ENCODE results near the gene CCDC91.
"Not testable (repeated sequence)": the region's sequence is repeated elsewhere in the genome, so short reads cannot be mapped to it uniquely, and the experiment has no call there.

CCDC91 gene

DNA sequence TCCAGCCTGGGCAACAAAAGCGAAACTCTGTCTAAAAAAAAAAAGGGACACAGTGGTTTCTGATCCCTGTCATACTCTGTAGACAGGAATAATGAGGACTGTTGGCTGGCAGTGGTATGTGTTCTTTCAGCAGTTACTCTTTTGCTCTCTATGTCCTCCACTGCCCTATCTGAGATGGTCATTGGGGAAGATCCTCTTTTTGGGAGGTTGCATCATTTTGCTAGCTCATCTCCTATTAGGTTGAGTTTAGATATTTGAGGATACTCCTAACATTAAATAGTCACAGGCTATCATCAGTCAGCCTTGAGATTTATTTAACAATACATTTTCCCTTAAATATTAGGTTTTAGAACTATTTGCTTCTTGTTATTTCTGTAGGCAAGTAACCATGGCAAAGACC lies 5.9 kb upstream of the CCDC91 start:
- no peak for DNase-seq (ENCODE audit: low read depth)

GRCh38 chr12:28186500-28186899 lies 3.8 kb upstream of the CCDC91 start:
- no peak for DNase-seq (ENCODE audit: low read depth)

- DNase-seq (ENCODE audit: low read depth) = no peak
These were observed 404 bp upstream of the CCDC91 start for GRCh38 chr12:28189784-28190320.

- no peak for DNase-seq (ENCODE audit: low read depth)
These were observed 1.1 kb downstream of the CCDC91 start for GRCh38 chr12:28191051-28192048.

DNA sequence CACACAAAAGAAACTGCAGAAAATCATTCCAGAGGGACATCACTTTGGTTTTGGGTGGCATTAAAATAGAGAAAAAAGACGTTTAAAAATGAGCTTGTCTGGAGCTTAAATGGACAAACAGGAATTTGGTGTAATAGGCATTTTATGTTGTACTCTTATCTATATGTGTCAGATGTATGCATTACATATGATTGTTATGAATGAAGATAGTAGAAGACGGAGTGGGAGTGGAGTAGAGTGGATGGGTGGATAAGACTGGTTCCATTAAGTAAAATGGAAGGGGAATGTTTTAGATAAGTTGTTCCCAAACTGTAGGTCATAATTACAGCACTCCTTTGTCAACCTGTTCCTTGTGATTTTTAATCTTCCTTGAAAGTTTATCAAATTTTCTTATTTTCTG lies 1.9 kb downstream of the CCDC91 start:
- no peak for DNase-seq (ENCODE audit: low read depth)

GRCh38 chr12:28194621-28195020 lies 4.4 kb downstream of the CCDC91 start:
- not testable (repeated sequence) for DNase-seq (ENCODE audit: low read depth)

GRCh38 chr12:28201136-28201535 lies 10.9 kb downstream of the CCDC91 start:
- DNase-seq (ENCODE audit: low read depth) = not testable (repeated sequence)

DNA sequence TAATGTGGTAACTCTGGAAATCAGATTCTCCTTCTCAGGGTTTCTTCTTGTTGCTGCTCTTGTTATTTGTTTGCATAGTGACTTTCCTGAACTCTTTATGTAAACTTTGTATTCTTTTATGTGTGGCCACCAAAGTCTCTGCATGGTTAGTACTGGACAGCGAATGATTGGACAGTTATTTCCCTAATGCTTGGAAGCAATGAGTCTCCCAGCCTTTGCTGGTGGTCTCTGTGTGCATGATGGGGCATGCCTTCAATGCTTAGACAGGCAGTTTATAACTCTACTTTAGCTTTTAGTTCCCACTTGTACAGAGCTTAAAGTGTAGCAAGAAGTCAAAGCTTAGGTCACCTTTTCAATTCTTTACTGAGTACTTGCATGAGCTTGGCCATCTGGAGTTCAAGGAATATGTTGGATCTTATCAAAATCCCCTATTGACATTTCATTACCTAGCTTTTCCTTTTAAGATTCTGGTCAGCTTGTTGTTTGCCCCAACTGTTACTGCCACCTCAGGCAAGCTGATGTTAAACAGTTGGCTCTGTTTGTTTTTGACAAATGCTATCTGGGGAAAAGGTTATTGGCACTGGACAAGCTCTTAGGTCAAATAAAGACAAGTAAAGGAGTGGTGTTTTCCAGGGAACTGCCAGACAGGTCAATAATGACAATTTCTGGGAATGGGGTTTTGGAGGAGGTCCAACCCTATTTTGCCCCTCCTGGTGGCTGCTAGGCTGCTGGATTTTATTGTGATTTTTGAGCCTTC lies 12.3 kb downstream of the CCDC91 start:
- DNase-seq (ENCODE audit: low read depth) = no peak

DNA sequence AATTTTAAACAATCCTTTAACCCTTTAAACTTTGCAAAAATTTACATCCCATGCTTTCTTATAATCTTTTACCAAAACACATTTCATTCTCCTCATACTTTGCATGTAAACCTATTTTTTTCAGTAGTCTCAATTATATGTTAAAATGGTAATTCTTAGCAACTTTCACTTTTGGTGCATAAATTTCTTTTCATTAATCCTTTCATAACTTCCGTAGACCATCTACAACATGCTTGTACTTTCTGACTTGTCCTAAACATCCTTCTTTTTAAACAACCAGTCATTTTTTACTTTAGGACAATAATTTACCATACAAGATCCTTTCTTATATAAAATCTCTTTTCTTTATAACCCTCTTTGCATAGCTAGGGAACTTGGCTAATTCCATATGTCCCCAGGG lies 19.5 kb downstream of the CCDC91 start:
- no peak for DNase-seq (ENCODE audit: low read depth)

DNA sequence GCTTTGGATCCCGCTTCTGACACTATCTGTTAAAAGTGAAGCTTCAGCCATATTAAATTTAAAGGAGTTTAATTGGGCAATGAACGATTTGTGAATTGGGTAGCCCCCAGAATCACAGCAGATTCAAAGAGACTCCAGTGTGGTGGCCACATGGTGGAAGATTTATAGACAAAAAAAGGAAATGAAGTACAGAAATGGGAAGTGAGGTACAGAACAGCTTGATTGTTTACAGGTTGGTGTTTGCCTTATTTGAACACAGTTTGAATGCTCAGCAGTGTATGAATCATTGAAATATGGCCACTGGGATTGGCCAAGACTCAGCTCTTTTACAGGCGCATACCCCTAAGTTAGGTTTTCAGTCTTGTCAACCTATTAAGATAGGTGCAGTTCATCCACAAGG lies 21.9 kb downstream of the CCDC91 start:
- no peak for DNase-seq (ENCODE audit: low read depth)

- no peak for DNase-seq (ENCODE audit: low read depth)
These were observed 24.8 kb downstream of the CCDC91 start for GRCh38 chr12:28215021-28215420.

- DNase-seq (ENCODE audit: low read depth) = no peak
These were observed 25.8 kb downstream of the CCDC91 start for GRCh38 chr12:28216016-28216415.

- no peak for DNase-seq (ENCODE audit: low read depth)
These were observed 27.5 kb downstream of the CCDC91 start for GRCh38 chr12:28217805-28218204.

GRCh38 chr12:28218875-28219274 lies 28.6 kb downstream of the CCDC91 start:
- no peak for DNase-seq (ENCODE audit: low read depth)

DNA sequence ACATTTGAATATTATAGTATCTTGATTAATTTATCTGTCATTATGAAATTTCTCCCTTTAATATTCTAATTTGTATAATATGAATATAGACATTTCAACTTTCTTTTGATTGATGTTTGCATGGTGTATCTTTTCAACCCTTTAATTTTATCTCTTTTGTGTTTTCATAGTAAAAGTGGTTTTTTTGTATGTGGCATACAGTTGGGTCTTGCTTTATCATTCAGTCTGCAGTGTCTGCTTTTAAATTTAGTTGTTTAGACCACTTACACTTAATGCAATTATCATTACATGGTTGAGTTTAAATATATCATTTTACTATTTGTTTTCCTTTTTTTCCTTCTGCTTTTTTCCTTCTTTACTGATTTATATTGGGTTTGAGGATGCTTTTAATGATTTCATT lies 29.6 kb downstream of the CCDC91 start:
- DNase-seq (ENCODE audit: low read depth) = no peak

- DNase-seq (ENCODE audit: low read depth) = peak; percentile 32
These were observed 31.9 kb downstream of the CCDC91 start for GRCh38 chr12:28222081-28222700.

DNA sequence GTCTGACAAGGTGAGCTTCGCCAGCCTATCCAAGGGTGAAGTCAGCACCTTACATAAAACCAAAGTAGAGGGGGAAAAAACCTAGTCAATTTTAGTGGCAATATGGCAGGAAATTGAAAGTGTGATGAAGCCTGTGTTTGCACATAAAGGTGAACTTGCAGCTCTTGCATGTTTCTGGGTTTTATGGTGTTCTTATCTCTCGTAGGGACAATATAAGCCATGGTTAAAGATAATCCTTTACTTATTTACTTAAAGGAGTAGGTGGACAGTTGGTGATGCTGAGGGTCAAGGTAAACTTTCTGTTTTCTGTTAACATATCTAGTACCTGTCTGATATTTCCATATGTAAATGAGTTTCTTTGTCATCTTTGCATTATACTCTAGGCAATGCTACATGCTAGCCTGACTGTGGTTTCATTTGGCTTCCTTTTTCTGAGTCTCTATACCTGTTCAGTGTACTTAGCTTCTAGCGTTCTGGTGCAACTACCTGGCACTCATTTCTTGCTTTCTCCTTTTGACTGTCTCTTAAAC lies 32.8 kb downstream of the CCDC91 start:
- DNase-seq (ENCODE audit: low read depth) = no peak

DNA sequence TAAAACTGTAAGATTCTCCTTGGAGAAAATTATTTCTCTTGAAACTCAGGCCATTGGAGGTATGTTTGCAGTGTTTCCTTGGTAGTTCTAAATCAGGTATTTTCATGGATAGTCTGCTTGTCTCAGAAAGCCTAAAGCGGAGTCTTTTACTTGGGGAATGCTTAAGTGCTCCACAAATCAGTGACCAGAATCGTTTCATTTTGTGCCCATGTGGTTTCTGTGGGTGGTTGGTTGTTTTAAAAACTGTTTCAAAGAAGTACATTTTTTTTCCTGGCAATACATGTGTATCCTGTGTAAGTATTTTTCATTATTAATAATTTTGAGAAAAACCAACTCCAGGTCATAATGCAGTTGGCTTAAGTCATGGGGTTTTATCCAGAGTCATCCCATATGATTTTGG lies 33.6 kb downstream of the CCDC91 start:
- no peak for DNase-seq (ENCODE audit: low read depth)

DNA sequence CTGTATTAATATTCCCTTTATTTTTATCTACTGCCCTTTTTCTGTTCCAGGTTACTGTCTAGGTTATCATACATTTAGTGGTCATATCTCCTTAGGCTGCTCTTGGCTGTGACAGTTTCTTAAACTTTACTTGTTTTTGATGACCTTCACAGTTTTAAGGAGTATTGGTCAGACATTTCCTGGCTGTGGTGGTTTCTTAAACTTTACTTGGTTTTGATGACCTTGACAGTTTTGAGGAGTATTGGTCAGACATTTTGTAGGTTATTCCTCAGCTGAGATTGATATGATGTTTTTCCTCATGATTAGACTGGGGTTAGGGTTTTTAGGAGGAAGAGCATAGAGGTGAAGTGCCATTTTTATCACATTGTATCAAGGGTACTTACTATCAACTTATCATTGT lies 36.4 kb downstream of the CCDC91 start:
- DNase-seq (ENCODE audit: low read depth) = no peak

DNA sequence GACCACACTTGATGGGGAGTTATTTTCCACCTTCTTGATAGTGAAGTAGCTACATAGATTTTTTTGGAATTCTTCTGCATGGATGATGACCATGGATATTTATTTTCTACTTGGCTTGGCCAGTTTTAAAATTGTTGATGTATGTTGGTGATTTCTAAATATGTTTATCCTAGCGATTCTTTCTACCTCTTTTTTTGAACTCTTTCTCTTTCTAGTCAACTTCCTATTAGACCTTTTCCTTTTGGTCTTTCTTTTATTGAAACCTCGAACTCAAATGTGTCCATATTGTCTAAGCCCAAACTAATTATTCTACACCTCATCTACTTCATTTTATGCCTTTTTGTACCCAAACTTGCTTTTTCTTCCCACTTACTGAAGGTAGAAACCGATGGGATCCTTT lies 37.0 kb downstream of the CCDC91 start:
- no peak for DNase-seq (ENCODE audit: low read depth)

- DNase-seq (ENCODE audit: low read depth) = no peak
These were observed 41.0 kb downstream of the CCDC91 start for GRCh38 chr12:28231248-28231647.
